AG20443 (cell line): ENCODE measurements around the gene LGSN.
"Not testable (repeated sequence)": the region's sequence is repeated elsewhere in the genome, so short reads cannot be mapped to it uniquely, and the experiment has no call there.

ENCODE experiments used
- DNase-seq: peaks from one replicate; pipeline ENCODE4 v3.0.0; 2012; ENCODE audit warnings: low spot score, mixed read lengths

LGSN gene

GRCh38 chr6:63306420-63306819 lies 13.4 kb downstream of the LGSN start:
- no peak for DNase-seq

DNA sequence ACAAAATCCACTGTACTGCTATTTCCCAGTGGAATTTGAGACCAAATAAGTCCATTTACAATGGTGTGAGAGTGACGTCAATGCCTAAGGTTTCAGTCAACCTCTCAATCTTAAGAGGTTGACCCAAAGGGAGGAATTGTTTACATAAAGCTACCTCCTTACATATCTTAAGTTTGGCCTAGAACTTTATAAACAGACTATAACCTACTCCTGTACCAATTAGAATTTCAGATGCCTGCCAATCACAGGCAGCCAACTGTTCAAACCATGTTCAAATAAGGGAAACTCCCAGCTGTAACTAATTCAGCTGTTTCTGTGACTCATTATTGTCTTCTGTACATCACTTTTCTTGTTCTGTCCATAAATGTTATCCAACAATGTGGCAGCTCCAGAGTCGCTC lies 14.5 kb downstream of the LGSN start:
- DNase-seq: no peak

DNA sequence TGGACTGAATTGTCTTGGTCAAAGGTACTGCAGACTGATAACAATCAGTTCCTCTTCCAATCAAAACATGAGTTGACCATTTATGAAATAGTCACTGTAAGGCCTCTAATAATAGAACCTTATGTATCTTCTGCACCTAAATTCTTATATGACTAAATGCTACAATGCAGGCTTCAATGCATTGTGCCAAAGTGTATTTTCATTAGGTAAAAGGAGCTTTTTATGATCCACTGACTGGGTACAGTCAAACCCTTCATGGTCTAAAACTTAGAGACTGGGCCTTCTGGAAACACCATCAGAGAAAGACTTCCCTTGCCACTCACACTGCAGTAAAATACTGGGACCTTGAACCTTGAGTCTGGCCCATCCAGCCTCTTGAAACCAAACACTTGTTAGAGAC lies 16.3 kb downstream of the LGSN start:
- no peak for DNase-seq

DNA sequence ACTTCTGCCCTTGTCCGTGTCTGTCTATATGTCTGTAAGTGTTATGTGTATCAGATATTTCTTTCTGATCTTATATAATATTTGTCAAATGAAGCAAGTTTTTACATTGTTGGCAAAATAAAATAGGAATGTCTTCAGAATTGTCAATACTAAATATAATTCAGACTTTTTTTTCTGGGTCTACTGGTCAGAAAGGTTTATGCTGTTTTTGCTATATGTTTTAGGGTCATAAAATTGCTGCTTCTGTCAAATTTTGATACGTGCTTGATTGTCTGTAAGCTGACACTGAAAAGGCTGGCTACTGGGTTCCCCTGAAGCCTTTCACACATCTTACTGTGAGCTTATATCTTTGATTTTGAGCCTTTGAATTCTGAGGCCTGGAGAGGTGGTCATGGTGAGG lies 20.1 kb downstream of the LGSN start:
- DNase-seq: no peak

DNA sequence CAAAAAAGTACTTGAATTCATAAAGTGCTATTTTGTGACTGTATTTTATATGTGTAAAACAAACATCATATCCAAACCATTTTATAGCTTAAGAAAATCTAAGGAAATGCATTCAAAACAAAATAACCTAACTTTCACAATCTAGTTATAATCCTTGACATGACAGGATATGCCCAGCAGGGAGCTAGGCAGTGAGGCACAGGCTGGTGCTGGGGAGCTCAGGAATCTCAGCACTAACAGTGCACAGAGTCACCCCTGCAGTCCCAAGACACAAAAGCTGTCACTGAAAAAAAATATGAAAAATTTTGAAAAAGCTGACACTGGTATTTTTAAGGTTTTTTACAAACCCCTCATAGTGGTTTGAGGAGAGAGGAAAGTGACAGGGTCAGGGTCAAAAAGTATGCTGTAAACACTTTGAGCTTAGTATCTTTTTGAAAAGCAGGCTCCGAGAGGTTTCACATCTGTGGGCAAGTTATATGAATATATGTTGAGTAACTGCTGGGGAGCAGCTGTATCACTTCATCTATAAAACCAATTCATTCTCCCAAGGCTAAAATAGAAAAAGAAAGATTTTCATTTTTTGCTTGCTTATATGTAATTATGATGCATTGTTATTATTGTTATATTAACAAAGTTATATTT lies 24.1 kb downstream of the LGSN start:
- DNase-seq: no peak

DNA sequence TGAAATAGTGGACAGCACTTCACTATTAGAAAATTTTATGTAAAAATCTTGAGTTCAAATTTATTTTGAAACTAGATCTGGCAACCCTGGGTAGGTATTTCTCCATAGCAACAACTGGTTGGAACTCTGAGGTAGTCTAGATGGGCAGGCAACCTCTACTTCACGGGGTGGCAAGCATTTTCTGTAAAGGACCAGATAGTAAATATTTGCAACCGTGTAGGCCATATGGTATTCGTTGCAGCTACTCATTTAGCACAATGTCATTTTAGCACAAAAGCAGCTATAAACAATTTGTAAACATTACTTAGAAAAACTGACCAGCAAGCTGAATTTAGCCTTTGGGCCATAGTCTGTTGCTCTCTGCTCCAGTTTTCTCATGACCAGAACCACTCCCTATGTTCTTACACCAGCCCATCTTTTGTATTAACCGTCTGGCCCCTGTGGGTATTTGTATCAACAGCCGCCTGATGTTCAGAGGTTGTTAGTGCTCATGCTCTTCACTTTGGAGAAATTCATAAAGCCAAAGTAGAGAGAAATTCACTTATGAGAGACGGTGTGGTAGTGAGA lies 29.2 kb downstream of the LGSN start:
- DNase-seq: no peak

GRCh38 chr6:63289269-63289872 lies 30.4 kb downstream of the LGSN start:
- no peak for DNase-seq

DNA sequence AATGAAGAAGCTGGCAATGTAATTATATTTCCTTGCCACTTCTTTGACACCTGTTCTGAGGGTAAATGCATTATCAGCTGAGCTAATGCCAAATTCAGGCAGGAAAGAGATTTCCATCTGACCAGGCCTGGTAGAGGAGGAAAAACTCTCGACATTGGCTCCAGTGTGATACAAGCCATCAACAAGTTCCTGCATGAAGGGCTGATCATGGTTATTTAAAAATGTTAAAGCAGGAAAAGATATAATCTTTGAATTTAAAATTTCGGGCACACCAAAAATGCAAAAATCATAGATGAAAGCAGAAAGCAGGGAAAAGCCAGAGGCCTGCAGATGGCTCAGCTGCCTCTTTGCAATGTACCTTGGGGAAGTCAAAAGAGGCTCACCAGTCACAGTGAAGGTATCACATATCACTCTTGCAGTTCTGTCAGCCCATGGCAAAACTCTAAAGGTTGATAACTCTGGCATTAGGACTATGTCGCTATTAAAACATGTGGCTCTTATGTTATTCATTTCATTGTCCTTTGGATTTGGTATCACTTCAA lies 39.1 kb downstream of the LGSN start:
- no peak for DNase-seq

DNA sequence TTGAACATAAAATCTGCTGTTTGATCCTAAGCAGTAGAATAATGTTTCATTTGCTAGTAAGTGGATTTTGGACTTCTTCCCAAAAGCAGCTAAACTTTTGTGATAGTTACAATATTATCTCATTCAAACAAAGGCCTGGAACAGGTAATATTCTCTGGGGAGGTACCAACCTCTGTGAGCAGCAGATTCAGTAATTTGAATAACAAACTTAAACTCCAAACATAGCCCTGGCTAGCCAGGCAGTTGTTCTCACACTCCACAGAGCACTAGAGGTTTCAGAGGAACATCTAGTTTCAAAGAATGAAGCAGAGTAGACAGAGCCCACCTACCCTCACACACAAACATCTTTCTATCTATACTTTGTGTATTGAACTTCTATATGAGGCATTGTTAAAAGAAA lies 40.9 kb downstream of the LGSN start:
- no peak for DNase-seq

DNA sequence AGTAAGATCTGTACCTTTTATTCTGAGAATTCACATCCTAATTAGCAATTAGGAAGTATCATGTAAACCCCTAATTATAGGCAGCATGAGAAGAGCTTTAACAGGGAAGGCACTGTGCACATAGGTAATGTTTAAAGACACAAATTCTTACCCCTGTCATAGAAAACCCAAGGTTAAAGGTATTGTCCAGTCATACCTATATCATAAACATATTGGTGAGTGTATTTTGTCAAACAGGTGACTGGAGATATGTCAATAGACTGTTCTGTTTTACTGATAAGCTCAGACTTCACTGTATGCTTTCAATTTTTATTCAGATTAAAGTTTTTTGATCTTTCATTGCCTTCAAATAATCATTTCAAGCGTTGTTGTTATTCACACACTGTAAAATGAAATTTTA lies 43.8 kb downstream of the LGSN start:
- no peak for DNase-seq

GRCh38 chr6:63274795-63275430 lies 44.9 kb downstream of the LGSN start:
- DNase-seq: not testable (repeated sequence)

GRCh38 chr6:63272397-63272796 lies 47.4 kb downstream of the LGSN start:
- DNase-seq: peak; percentile 17

DNA sequence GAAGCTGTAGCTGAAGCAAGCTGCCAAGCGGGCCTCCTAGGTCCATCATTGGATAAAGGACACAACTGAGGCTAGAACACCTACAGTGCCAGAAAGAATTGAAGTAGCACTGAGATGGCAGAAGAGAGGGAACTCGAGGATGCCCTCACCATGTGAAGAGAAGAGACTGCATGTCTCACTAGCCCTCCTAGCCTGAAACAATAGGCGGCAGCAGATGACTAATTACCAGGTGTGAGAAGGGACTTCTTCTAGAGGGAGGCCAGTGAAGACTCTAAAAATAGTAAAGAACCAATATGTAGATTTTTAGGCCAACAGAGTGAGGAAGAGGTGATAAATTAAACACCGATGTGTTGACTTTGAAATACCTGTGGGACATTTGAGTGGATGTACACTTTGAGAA lies 50.3 kb downstream of the LGSN start:
- DNase-seq: no peak

DNA sequence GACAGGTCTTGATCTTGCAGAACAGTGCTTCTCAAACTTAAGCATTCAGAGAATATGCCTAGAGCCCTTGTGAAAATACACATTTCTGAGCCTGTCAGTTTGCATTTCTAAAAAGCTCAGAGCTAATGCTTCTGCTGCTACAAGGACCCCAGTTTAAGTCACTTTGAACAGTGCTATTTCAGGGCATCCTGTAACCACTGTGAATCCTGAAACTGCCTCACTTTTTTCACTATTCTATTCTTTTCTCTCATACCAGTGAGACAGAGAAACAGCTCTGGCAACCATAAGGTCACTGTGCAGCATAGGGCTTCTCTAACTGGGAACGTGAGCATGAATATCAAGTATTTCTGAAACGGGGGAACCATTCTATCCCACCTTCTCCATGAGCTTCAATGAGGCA lies 51.2 kb downstream of the LGSN start:
- no peak for DNase-seq

- no peak for DNase-seq
Observed at GRCh38 chr6:63267828-63268227, 52.0 kb downstream of the LGSN start.

GRCh38 chr6:63267046-63267445 lies 52.7 kb downstream of the LGSN start:
- no peak for DNase-seq

- no peak for DNase-seq
Observed at GRCh38 chr6:63263444-63263843, 56.3 kb downstream of the LGSN start.

DNA sequence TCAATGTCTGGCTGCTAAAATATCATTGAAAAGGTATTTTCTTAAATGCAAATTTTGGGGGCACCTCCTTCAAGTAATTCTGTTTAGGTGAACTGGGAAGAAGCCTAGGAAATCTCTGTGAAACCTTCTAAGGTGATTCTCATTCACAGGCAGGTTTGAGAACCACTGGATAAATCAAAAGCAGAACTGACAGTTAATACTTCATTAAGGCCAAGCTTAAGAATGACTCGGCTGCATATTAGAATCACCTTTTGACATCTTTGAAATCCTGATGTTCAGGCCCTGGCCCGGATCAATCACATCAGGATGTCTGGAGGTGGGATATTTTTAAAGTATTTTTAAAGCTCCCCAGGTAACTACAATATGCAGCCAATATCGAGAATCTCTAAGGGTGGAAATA lies 58.0 kb downstream of the LGSN start:
- DNase-seq: no peak

- no peak for DNase-seq
Observed at GRCh38 chr6:63259153-63259552, 60.6 kb downstream of the LGSN start.

DNA sequence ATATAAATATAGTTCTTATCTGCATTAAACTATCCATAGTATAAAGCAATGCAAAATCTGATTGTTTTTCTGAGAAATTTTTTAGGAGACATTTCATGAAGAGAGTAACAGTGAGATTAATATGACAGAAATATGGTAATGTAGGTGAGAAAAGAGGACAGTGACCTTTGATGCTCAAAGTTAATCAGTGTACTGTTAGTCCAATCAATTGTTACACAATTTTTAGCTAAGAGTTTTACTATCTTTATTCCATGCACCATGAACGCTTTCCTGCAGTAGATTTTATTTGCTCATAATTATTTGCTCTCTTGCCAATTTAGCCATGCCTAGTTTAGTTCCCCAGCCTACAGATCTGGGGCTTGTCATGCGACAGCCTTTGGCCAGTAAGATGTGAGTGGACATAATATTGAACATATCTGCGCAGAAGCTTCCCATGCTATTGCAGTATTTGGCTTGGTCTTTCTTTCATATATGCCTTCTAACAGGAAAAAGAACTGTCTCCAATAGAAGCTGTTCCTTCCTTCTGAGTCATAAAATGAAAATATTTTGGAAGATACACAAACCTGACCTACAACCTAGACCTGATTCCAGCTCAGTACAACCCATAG lies 69.8 kb downstream of the LGSN start:
- no peak for DNase-seq

DNA sequence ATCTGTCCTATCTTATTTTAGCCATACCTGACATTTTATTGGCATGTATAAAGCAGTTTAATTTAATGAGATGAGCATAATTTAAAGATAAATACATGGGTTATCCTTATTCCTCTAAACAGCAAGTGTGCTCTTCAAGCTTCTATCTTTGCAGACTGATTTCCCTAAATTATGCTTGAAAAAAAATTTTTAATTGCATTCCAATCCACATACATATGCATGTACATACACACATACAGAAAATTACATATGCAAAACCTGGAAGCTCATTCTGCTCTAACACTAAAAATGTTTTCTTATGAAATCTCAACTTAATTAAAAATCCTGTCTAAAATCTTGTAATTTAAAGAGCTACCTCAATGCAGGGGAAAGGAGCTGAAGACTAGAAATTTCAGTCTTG lies 73.2 kb downstream of the LGSN start:
- no peak for DNase-seq

DNA sequence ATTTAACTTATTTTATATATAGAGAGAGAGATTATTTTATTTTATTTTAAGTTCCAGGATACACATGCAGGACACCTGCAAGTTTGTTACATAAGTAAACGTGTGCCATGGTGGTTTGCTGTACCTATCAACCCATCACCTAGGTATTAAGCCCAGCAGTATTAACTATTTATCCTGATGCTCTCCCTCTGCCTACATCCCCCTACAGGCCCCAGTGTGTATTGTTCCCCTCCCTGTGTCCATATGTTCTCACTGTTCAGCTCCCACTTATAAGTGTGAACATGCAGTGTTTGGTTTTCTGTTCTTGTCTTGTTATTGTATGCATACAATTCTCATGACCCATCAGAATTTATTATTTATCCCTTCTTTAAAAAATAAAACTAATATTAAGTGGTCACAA lies 73.9 kb downstream of the LGSN start:
- DNase-seq: no peak

DNA sequence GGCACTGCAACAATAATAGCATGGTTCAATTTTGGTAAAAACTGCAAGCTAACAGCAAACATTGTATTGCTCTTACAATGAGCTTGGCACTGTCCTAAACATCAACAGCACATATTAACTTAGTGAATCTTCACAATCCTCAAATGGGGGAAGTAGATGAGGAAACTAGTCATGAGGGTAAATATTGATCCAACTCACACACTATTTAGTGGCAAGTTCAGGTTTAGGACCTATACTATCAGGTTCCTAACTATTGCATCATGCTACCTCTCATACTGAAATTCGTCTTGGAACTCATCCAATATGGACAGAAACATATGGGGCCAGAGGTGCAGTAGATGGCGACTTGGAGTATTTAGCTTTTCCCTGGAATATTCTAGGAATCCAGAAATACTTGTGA lies 74.4 kb downstream of the LGSN start:
- DNase-seq: no peak
